WTC11 (cell line): ENCODE measurements around the gene IPP. TPM values are rescaled to one million over a fixed set of nuclear protein-coding genes. Genes with fewer than 3 reads are reported as not detected.
A peak's percentile ranks its signal among the peaks of the same experiment; 100 is the strongest.

Experiments
- ATAC-seq: fragments of 200-7000 bp; cut with Tn5 transposase; 2 replicates; pipeline ENCODE4 v1.10.0; 2021; ENCODE audit warnings: mild to moderate bottlenecking, moderate library complexity
- CTCF ChIA-PET: fragments of 300-600 bp; sonication (Branson Sonifier 250); formaldehyde crosslinking; loops from one replicate; lab custom pipeline; 2021; ENCODE audit warnings: antibody characterized with exemption; lab: Charles Lee
- POLR2A ChIA-PET: fragments of 350-600 bp; sonication (Branson Sonifier 250); formaldehyde crosslinking; loops from one replicate; lab custom pipeline; 2021; ENCODE audit warnings: antibody characterized with exemption; lab: Charles Lee
- DNase-seq: peaks from one replicate; pipeline ENCODE4 v3.0.0; 2021; ENCODE audit warnings: low spot score
- H3K27ac Mint-ChIP-seq: 2 replicates; pipeline ENCODE4 v1.8.0; 2021; ENCODE audit warnings: mixed read lengths
- H3K27me3 Mint-ChIP-seq: 2 replicates; pipeline ENCODE4 v1.8.0; 2021; ENCODE audit warnings: low read depth, mild to moderate bottlenecking, moderate library complexity, mixed read lengths
- H3K36me3 Mint-ChIP-seq: 2 replicates; pipeline ENCODE4 v1.8.0; 2021; ENCODE audit warnings: mixed read lengths
- H3K4me1 Mint-ChIP-seq: 2 replicates; pipeline ENCODE4 v1.8.0; 2022; ENCODE audit warnings: mixed read lengths
- H3K4me3 Mint-ChIP-seq: 2 replicates; pipeline ENCODE4 v1.8.0; 2021; ENCODE audit warnings: mild to moderate bottlenecking, moderate library complexity, mixed read lengths
- H3K9me3 Mint-ChIP-seq: 2 replicates; pipeline ENCODE4 v1.8.0; 2021; ENCODE audit warnings: mixed read lengths
- ATF3 ChIP-seq: sonication (generic); formaldehyde crosslinking; conservative IDR thresholded peaks from 2 replicates; pipeline ENCODE4 v1.8.1; 2022; ENCODE audit warnings: mild to moderate bottlenecking, missing genetic modification reagents
- CREM ChIP-seq: sonication (generic); formaldehyde crosslinking; IDR thresholded peaks from 2 replicates; pipeline ENCODE4 v1.8.1; 2022; ENCODE audit warnings: mild to moderate bottlenecking, missing genetic modification reagents, moderate library complexity
- E2F1 ChIP-seq: sonication (generic); formaldehyde crosslinking; IDR thresholded peaks from 2 replicates; pipeline ENCODE4 v1.8.0; 2022; ENCODE audit warnings: mild to moderate bottlenecking, missing genetic modification reagents
- E2F4 ChIP-seq: sonication (generic); formaldehyde crosslinking; IDR thresholded peaks from 2 replicates; pipeline ENCODE4 v1.8.1; 2022; ENCODE audit warnings: low read depth, mild to moderate bottlenecking, moderate library complexity, missing genetic modification reagents, borderline replicate concordance
- ETV6 ChIP-seq: sonication (generic); formaldehyde crosslinking; IDR thresholded peaks from 2 replicates; pipeline ENCODE4 v1.8.1; 2022; ENCODE audit warnings: mild to moderate bottlenecking, missing genetic modification reagents
- NFATC4 ChIP-seq: fragments of 250-450 bp; sonication (Bioruptor Pico); IDR thresholded peaks from 2 replicates; pipeline ENCODE4 v1.9.0; 2021; ENCODE audit warnings: mild to moderate bottlenecking
- NFYB ChIP-seq: sonication (generic); formaldehyde crosslinking; conservative IDR thresholded peaks from 2 replicates; pipeline ENCODE4 v1.8.0; 2022; ENCODE audit warnings: low read depth, missing genetic modification reagents
- NR1H2 ChIP-seq: sonication (generic); formaldehyde crosslinking; IDR thresholded peaks from 2 replicates; pipeline ENCODE4 v1.9.0; 2021; ENCODE audit warnings: mild to moderate bottlenecking, moderate library complexity, missing genetic modification reagents
- ZBTB21 ChIP-seq: sonication (generic); formaldehyde crosslinking; IDR thresholded peaks from 2 replicates; pipeline ENCODE4 v1.8.1; 2023; ENCODE audit warnings: mild to moderate bottlenecking, missing genetic modification reagents, borderline replicate concordance
- ZNF396 ChIP-seq: fragments of 250-450 bp; sonication (Bioruptor Pico); IDR thresholded peaks from 2 replicates; pipeline ENCODE4 v1.8.0; 2021; ENCODE audit warnings: mild to moderate bottlenecking, moderate library complexity, borderline replicate concordance
- ZNF425 ChIP-seq: fragments of 250-450 bp; sonication (Bioruptor Pico); conservative IDR thresholded peaks from 2 replicates; pipeline ENCODE4 v1.9.0; 2021; ENCODE audit warnings: mild to moderate bottlenecking
- total RNA-seq: library from RNA; stranded (reverse); gene quantifications from 3 replicates; pipeline ENCODE4 v1.2.3, GENCODE V29; 2021
- TF ChIP-seq, protein P1 (sequence below): fragments of 250-450 bp; sonication (Bioruptor Pico); IDR thresholded peaks from 2 replicates; pipeline ENCODE4 v1.9.0; 2021; ENCODE audit warnings: moderate library complexity, mild to moderate bottlenecking, inconsistent platforms, borderline replicate concordance
- TF ChIP-seq, protein P2 (sequence below): sonication (generic); formaldehyde crosslinking; IDR thresholded peaks from 2 replicates; pipeline ENCODE4 v1.8.1; 2023; ENCODE audit warnings: mild to moderate bottlenecking, missing genetic modification reagents
- TF ChIP-seq, protein P3 (sequence below): fragments of 250-450 bp; sonication (Bioruptor Pico); IDR thresholded peaks from 2 replicates; pipeline ENCODE4 v1.9.0; 2021; ENCODE audit warnings: mild to moderate bottlenecking
- TF ChIP-seq, protein P4 (sequence below): sonication (generic); formaldehyde crosslinking; IDR thresholded peaks from 2 replicates; pipeline ENCODE4 v1.8.1; 2023; ENCODE audit warnings: mild to moderate bottlenecking, moderate library complexity, missing genetic modification reagents
- TF ChIP-seq, protein P5 (sequence below): sonication (generic); formaldehyde crosslinking; IDR thresholded peaks from 2 replicates; pipeline ENCODE4 v1.8.0; 2023; ENCODE audit warnings: missing genetic modification reagents

IPP gene
- total RNA-seq, 1 experiment from 2014 or later, result 6.3 TPM

GRCh38 chr1:45686288-45687013, 64.0 kb downstream of the IPP start, which contains the start of gene GPBP1L1 (continued):
- TF ChIP-seq, protein P1, sequence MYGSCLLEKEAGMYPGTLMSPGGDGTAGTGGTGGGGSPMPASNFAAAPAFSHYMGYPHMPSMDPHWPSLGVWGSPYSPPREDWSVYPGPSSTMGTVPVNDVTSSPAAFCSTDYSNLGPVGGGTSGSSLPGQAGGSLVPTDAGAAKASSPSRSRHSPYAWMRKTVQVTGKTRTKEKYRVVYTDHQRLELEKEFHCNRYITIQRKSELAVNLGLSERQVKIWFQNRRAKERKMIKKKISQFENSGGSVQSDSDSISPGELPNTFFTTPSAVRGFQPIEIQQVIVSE (CRISPR knock-in tag), result no peak
- TF ChIP-seq ATF3 (CRISPR knock-in tag) (no peak), NFYB (CRISPR knock-in tag) (0 out of 2 replicates have a peak, but pooled peaks have one; percentile 15), ZNF425 (no peak), ZNF396 (CRISPR knock-in tag) (no peak)
- TF ChIP-seq, protein P2, sequence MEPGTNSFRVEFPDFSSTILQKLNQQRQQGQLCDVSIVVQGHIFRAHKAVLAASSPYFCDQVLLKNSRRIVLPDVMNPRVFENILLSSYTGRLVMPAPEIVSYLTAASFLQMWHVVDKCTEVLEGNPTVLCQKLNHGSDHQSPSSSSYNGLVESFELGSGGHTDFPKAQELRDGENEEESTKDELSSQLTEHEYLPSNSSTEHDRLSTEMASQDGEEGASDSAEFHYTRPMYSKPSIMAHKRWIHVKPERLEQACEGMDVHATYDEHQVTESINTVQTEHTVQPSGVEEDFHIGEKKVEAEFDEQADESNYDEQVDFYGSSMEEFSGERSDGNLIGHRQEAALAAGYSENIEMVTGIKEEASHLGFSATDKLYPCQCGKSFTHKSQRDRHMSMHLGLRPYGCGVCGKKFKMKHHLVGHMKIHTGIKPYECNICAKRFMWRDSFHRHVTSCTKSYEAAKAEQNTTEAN (CRISPR knock-in tag), result 0 out of 2 replicates have a peak, but pooled peaks have one; percentile 62
- TF ChIP-seq, protein P3, sequence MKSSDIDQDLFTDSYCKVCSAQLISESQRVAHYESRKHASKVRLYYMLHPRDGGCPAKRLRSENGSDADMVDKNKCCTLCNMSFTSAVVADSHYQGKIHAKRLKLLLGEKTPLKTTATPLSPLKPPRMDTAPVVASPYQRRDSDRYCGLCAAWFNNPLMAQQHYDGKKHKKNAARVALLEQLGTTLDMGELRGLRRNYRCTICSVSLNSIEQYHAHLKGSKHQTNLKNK, result 0 out of 2 replicates have a peak, but pooled peaks have one; percentile 31

GRCh38 chr1:45686015-45686287, 64.5 kb downstream of the IPP start:
- Mint-ChIP-seq H3K4me3 (peak overlapping the region; percentile 98), H3K27ac (peak overlapping the region; percentile 99), H3K36me3 (peaks cover 7% of the 10 kb centered on the region)
- ATAC-seq, result no peak
- TF ChIP-seq CREM, result 0 out of 2 replicates have a peak, but pooled peaks have one; percentile 30
- no peak for TF ChIP-seq ATF3 (CRISPR knock-in tag)
- TF ChIP-seq, protein P4, sequence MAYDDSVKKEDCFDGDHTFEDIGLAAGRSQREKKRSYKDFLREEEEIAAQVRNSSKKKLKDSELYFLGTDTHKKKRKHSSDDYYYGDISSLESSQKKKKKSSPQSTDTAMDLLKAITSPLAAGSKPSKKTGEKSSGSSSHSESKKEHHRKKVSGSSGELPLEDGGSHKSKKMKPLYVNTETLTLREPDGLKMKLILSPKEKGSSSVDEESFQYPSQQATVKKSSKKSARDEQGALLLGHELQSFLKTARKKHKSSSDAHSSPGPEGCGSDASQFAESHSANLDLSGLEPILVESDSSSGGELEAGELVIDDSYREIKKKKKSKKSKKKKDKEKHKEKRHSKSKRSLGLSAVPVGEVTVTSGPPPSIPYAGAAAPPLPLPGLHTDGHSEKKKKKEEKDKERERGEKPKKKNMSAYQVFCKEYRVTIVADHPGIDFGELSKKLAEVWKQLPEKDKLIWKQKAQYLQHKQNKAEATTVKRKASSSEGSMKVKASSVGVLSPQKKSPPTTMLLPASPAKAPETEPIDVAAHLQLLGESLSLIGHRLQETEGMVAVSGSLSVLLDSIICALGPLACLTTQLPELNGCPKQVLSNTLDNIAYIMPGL (CRISPR knock-in tag), result peak; percentile 39; the same call in 1 of the 2 replicates
- TF ChIP-seq, all 79 proteins: peak for 2
- H3K27me3 Mint-ChIP-seq, result no peaks in the 10 kb centered on the region; the same call in 1 of the 2 replicates
- CTCF ChIA-PET, result interaction anchor here (1.1 to 1.2 kb wide), 3 partner anchors 169 to 245 kb away, joined by 3 to 6 read pairs (median 3); no protein-coding TSS in a partner anchor
- POLR2A ChIA-PET, result interaction anchor here (0.6 to 2.3 kb wide), 10 partner anchors 10 to 261 kb away, joined by 3 to 14 read pairs (median 4); partner anchors contain the start of genes IPP, MAST2, MMACHC and NASP
- no peaks in the 10 kb centered on the region for H3K9me3 Mint-ChIP-seq
- peaks cover 35% of the 10 kb centered on the region for H3K4me1 Mint-ChIP-seq
- peak; percentile 51 for DNase-seq

DNA sequence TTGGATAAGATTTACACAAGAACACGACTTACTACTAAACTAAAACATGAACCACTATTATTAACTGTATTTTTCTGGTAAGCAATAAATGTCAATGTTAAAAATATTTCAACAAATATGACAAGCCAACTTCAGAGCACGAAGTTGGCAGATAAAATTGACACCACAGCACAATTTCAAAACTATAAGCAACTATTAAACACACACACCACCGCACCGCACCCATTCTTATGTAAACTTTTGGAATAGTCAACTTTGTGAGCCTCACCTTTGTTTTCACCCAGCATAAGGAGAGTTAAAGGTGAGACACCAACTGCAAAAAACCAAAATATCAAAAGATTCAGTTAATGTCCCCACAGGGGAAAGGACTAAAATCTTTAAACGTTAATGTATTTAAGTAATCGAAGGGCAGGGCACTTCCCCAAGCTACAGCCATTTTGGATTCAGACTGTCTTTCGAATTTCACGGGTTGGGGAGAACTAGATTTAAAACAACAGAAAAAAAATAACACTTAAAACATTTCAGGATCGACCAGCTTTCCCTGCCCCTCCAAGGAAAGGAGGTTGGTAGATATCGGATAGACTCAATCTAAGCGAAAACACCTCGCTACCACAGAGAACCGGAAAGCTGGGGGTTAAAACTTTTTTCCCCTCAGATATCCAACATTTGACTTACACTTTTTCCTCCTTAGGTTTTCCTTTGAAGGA, 65.0 kb downstream of the IPP start:
- Mint-ChIP-seq H3K27me3 (no peaks in the 10 kb centered on the region; the same call in 1 of the 2 replicates), H3K4me1 (peaks cover 40% of the 10 kb centered on the region), H3K36me3 (peaks cover 5% of the 10 kb centered on the region), H3K4me3 (peak overlapping the region; percentile 98), H3K27ac (peak overlapping the region; percentile 99), H3K9me3 (no peaks in the 10 kb centered on the region)
- ChIA-PET CTCF (interaction anchor here (1.2 kb wide), 2 partner anchors 169 to 196 kb away, joined by 3 to 6 read pairs; no protein-coding TSS in a partner anchor), POLR2A (interaction anchor here (0.6 to 2.3 kb wide), 9 partner anchors 9 to 261 kb away, joined by 3 to 14 read pairs (median 4); partner anchors contain the start of genes MAST2, MMACHC, NASP and PRDX1)
- DNase-seq, result no peak
- no peak for ATAC-seq
- TF ChIP-seq E2F1 (CRISPR knock-in tag) (no peak), NR1H2 (CRISPR knock-in tag) (no peak), ZBTB21 (no peak), ETV6 (CRISPR knock-in tag) (no peak), NFATC4 (CRISPR knock-in tag) (no peak), E2F4 (CRISPR knock-in tag) (no peak)
- TF ChIP-seq, protein P5, sequence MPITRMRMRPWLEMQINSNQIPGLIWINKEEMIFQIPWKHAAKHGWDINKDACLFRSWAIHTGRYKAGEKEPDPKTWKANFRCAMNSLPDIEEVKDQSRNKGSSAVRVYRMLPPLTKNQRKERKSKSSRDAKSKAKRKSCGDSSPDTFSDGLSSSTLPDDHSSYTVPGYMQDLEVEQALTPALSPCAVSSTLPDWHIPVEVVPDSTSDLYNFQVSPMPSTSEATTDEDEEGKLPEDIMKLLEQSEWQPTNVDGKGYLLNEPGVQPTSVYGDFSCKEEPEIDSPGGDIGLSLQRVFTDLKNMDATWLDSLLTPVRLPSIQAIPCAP (CRISPR knock-in tag), result no peak
